Stimulated activated CD8-positive, alpha-beta memory T cell treated with anti-CD3 and anti-CD28 coated beads, Interleukin-7, amount 100 ng/mL, for 48 hours (primary cell): ENCODE measurements around the gene EDIL3.

Source experiments
- DNase-seq, 2 donors: peaks; one replicate each; pipeline ENCODE4 v3.0.0-alpha.2; 2020; ENCODE audit warnings: low read depth in 1 of 2; ENCODE audit errors: extremely low read depth in 1 of 2

The EDIL3 gene

GRCh38 chr5:83972909-83973308, 411.8 kb downstream of the EDIL3 start:
- no peak for DNase-seq

GRCh38 chr5:83972236-83972635, 412.4 kb downstream of the EDIL3 start:
- no peak for DNase-seq

GRCh38 chr5:83967417-83967816, 417.3 kb downstream of the EDIL3 start:
- DNase-seq, result no peak

GRCh38 chr5:83965441-83965840, 419.2 kb downstream of the EDIL3 start:
- no peak for DNase-seq

- no peak for DNase-seq
Observed at GRCh38 chr5:83964271-83964670, 420.4 kb downstream of the EDIL3 start.

GRCh38 chr5:83957188-83957587, 427.5 kb downstream of the EDIL3 start:
- DNase-seq, result no peak

- no peak for DNase-seq
Observed at GRCh38 chr5:83956386-83956785, 428.3 kb downstream of the EDIL3 start.

GRCh38 chr5:83955916-83956315, 428.8 kb downstream of the EDIL3 start:
- DNase-seq, result no peak

- DNase-seq, result no peak
Observed at GRCh38 chr5:83947763-83948162, 436.9 kb downstream of the EDIL3 start.

GRCh38 chr5:83946516-83946915, 438.2 kb downstream of the EDIL3 start:
- no peak for DNase-seq

- DNase-seq, result no peak
Observed at GRCh38 chr5:83942155-83942554, 442.5 kb downstream of the EDIL3 start.

- DNase-seq, result no peak
Observed at GRCh38 chr5:83937837-83938236, 446.8 kb downstream of the EDIL3 start.

GRCh38 chr5:83931969-83932368, 452.7 kb downstream of the EDIL3 start:
- no peak for DNase-seq

- DNase-seq, result peak in 1 of 2 donors; percentile 5
Observed at GRCh38 chr5:83927140-83927733, 457.4 kb downstream of the EDIL3 start.

- DNase-seq, result no peak
Observed at GRCh38 chr5:83925955-83926337, 458.7 kb downstream of the EDIL3 start.

- no peak for DNase-seq
Observed at GRCh38 chr5:83925321-83925954, 459.2 kb downstream of the EDIL3 start.

- no peak for DNase-seq
Observed at GRCh38 chr5:83924891-83925290, 459.8 kb downstream of the EDIL3 start.

- DNase-seq, result no peak
Observed at GRCh38 chr5:83924171-83924570, 460.5 kb downstream of the EDIL3 start.

- no peak for DNase-seq
Observed at GRCh38 chr5:83922699-83923098, 462.0 kb downstream of the EDIL3 start.

- no peak for DNase-seq
Observed at GRCh38 chr5:83921666-83922193, 462.9 kb downstream of the EDIL3 start.

GRCh38 chr5:83919071-83920041, 465.3 kb downstream of the EDIL3 start:
- no peak for DNase-seq
